ENCODE data around the gene KCNG2. TPM values are rescaled to one million over a fixed set of nuclear protein-coding genes. Genes with fewer than 3 reads are reported as not detected.

Gene KCNG2
- total RNA-seq, 4 donors from 2014 or later: 0.60 to 0.84 (median 0.78) TPM; not detected in 1

DNA sequence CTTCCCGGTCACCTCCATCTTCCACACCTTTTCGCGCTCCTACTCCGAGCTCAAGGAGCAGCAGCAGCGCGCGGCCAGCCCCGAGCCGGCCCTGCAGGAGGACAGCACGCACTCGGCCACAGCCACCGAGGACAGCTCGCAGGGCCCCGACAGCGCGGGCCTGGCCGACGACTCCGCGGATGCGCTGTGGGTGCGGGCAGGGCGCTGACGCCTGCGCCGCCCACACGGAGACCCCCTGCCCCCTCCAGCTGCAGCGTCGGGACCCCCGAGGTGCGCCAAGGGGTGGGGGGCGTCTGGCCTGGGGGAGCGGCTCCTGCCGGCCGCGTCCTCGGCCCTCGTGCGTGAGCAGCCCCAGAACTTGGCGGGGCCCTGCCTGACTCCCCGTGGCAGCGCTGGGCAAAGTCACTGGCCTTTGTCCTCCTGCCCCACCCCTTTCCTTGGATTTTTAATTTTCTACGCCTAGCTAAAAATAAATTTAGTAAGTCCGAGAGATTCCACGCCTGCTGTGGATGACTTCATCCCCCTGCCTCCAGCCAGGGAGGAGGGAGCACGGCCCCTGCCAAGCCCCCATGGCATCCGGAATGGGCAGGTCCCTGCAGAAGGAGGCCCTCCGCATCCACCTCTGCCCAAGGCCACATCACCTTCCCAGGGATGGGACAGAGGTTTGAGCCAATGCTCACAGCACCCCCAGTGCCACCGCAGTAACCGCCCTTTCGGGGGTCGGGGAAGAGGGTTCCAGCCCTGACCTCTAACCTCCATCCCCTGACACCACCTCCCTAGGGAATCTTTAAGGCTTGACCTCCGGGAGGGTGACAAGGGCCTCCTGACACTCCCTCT lies 102.1 kb downstream of the KCNG2 start:
- H3K9me3 ChIP-seq: peaks cover 0 to 78% (median 11%) of the 10 kb centered on the region in 4 donors
- DNase-seq (ENCODE audit: low spot score in 2 of 2): peak in 1 of 2 donors; percentile 10
- H3K36me3 ChIP-seq: peaks cover 4 to 43% (median 13%) of the 10 kb centered on the region in 3 donors

DNA sequence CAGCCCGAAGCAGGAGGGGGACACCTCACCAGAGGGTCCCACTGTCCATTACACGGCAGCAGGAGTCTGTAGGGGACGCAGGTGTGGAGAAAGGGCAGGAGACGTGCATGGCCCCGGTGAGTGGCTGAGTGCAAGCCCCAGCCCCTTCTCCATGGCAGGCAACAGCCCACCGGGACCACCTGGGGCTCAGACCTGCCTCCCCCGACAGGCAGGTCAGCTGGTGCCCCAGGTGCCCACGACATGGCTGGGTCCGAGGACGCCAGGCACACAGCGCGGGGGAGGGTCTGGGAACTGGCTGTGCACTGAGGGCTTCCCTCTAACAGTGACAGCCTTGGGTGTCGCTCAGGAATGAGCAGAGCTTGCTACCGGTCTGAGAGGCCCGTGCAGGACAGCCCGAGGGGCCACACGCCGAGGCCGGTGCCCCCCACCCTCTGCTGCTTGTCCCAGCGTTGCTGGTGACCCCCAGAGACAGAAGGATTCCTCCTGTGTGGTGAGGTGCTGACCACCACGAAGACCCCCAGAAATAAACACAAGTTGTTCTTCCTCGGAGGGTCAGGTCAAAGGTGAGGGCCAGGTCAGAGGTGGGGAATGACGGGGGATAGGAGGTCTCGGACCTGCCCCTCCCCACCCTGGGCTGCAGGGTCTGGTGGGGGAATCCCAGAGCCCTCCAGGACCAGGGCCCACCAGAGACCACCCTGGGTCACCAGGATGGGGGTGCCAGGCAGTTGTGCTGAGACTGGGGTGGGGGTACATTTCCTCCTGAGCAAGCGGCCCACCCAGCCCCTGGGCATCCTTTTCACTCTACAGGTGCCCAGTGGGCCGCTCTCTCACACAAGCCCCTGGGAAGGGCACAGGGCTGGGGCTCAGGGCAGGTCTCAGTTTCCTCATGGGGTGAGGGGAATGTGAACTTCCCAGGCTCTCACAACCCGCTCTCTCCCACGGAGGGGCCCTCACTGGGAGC lies 103.2 kb downstream of the KCNG2 start:
- peaks cover 0 to 69% (median 8%) of the 10 kb centered on the region in 4 donors for H3K9me3 ChIP-seq
- peaks cover 0 to 4% (median 0%) of the 10 kb centered on the region in 4 donors for H3K4me1 ChIP-seq
- 95 to 98% methylated on average over 8 to 27 of the region's 28 CpGs for WGBS, 2 donors
- peak in 1 of 2 donors; percentile 11 for DNase-seq (ENCODE audit: low spot score in 2 of 2)
- no peak overlapping the region for H3K4me3 ChIP-seq
- no peak for TF ChIP-seq EP300 (IDR thresholded peaks at IDR 0.05)
- TF ChIP-seq POLR2A (IDR thresholded peaks at IDR 0.05): no peak
- TF ChIP-seq, protein P1, sequence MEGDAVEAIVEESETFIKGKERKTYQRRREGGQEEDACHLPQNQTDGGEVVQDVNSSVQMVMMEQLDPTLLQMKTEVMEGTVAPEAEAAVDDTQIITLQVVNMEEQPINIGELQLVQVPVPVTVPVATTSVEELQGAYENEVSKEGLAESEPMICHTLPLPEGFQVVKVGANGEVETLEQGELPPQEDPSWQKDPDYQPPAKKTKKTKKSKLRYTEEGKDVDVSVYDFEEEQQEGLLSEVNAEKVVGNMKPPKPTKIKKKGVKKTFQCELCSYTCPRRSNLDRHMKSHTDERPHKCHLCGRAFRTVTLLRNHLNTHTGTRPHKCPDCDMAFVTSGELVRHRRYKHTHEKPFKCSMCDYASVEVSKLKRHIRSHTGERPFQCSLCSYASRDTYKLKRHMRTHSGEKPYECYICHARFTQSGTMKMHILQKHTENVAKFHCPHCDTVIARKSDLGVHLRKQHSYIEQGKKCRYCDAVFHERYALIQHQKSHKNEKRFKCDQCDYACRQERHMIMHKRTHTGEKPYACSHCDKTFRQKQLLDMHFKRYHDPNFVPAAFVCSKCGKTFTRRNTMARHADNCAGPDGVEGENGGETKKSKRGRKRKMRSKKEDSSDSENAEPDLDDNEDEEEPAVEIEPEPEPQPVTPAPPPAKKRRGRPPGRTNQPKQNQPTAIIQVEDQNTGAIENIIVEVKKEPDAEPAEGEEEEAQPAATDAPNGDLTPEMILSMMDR (IDR thresholded peaks at IDR 0.05): no peak
- peaks cover 4 to 51% (median 13%) of the 10 kb centered on the region in 3 donors for H3K36me3 ChIP-seq
- no peaks in the 10 kb centered on the region for H3K27me3 ChIP-seq
- no peak overlapping the region for H3K27ac ChIP-seq

More for the DNA sequence above, 102.1 kb downstream of the KCNG2 start:
- Histone ChIP-seq H3K4me1 (no peaks in the 10 kb centered on the region), H3K4me3 (no peak overlapping the region), H3K27me3 (no peaks in the 10 kb centered on the region), H3K27ac (no peak overlapping the region)
- WGBS, 2 donors: 87 to 91% methylated on average over 35 to 50 of the region's 53 CpGs
- TF ChIP-seq EP300 (IDR thresholded peaks at IDR 0.05) (no peak), POLR2A (IDR thresholded peaks at IDR 0.05) (no peak)
- TF ChIP-seq, protein P1 (IDR thresholded peaks at IDR 0.05): no peak

DNA sequence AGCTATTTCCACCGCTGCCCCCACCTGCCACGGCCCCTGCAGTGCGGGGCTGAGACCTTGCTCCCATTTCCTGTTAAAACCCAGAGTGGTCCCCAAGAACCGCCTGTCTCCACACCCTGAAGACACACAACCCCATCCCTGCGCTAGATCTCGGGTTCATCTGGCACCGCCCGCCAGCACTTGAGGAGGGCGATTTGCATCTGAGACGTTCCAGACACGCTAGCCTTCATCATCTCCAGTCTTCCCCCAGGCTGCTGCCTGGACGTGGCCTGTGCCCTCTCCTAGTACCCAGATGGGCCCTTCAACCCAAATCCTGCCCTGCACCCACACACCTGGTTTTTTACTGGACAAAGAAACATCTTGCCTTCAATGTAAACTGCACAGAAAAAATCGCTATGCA lies 103.9 kb downstream of the KCNG2 start:
- Histone ChIP-seq H3K27ac (no peak overlapping the region), H3K4me3 (no peak overlapping the region), H3K27me3 (no peaks in the 10 kb centered on the region), H3K9me3 (peaks cover 0 to 61% (median 6%) of the 10 kb centered on the region in 4 donors), H3K4me1 (peaks cover 0 to 4% (median 0%) of the 10 kb centered on the region in 4 donors), H3K36me3 (peaks cover 4 to 51% (median 13%) of the 10 kb centered on the region in 3 donors)
- no peak for TF ChIP-seq POLR2A (IDR thresholded peaks at IDR 0.05)
- no peak for TF ChIP-seq EP300 (IDR thresholded peaks at IDR 0.05)
- TF ChIP-seq, protein P1 (IDR thresholded peaks at IDR 0.05): no peak
- WGBS, 2 donors: 91 to 95% methylated on average over 13 of the region's 13 CpGs
- no peak for DNase-seq (ENCODE audit: low spot score in 2 of 2)

DNA sequence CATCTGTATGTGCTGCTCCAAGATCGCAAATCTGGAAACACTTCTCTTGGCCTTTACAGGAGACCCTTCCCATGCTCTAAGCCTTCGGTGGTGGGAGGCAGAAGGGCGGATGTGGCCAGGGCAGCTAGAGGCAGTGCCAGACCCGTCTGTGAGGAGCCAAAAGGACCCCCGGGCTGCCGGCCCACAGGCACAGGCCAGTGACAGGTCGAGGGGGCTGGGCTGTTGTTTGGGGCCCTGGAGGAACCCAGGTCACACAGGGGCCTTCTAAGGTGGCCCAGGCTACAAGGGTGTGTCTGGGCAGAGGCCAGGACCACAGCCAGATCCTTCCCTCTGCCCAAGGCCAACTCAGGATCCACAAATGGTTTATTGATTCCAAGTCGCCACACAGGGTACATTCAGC lies 104.3 kb downstream of the KCNG2 start:
- TF ChIP-seq, protein P1 (IDR thresholded peaks at IDR 0.05): no peak
- TF ChIP-seq EP300 (IDR thresholded peaks at IDR 0.05): no peak
- TF ChIP-seq POLR2A (IDR thresholded peaks at IDR 0.05): no peak
- Histone ChIP-seq H3K27ac (no peak overlapping the region), H3K27me3 (no peaks in the 10 kb centered on the region), H3K36me3 (peaks cover 4 to 51% (median 13%) of the 10 kb centered on the region in 3 donors), H3K4me1 (peaks cover 0 to 4% (median 0%) of the 10 kb centered on the region in 4 donors), H3K9me3 (peaks cover 0 to 57% (median 4%) of the 10 kb centered on the region in 4 donors), H3K4me3 (no peak overlapping the region)
- 83% methylated on average over 8 of the region's 8 CpGs for WGBS, 2 donors
- no peak for DNase-seq (ENCODE audit: low spot score in 2 of 2)

Data from tibial nerve (tissue), 4 donors.